NOMO-1 (cell line): ENCODE data around the gene ARHGAP22.

Experiments used
- DNase-seq, 2 experiments: peaks; one replicate each; lab custom pipeline; 2025; ENCODE audit not compliant: unreplicated experiment in 2 of 2; lab: John Stamatoyannopoulos, UW

The ARHGAP22 gene

DNA sequence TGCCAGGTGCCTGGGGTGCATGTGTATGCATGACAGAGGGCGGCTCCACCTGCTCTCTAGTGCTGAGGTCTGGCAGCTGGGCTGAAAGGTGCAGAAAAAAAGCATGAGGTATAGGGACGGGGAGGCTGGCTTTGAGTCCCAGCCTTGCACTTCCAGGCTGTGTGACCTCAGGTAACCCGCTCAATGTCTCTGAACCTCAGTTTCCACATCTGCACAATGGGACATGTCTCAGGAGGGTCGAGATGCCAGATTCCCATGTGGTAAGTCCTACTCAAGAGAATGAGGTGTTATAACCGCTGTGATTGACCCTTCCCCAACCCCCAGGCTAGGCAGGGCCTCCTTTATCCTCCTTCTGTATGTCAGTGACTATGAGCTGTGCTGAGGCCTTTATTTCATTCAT, 48.8 kb downstream of the ARHGAP22 start:
- no peak for DNase-seq

- no peak for DNase-seq
These were observed 49.4 kb downstream of the ARHGAP22 start for GRCh38 chr10:48555310-48556042.

DNA sequence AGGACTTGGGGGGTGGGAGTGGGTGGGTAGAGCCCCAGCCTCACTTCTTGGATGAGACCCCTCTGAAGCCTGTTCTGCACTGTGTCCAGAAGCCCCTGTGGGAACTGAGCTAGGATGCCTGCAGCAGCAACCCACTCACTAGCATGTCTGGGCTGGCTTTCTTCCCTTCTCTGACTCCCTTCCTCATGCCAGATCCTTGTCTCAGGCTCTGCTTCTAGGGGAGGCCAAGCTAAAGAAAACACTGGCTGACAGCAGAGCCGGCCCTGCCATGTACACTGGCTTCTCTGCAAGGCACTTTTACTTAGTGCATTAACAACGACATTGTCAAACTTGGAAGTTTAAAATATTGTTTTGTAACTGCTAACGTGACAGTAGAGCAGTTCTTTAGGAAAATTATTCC, 50.2 kb downstream of the ARHGAP22 start:
- no peak for DNase-seq

- DNase-seq, result no peak
These were observed 50.6 kb downstream of the ARHGAP22 start for GRCh38 chr10:48554246-48554645.

GRCh38 chr10:48552946-48553564, 51.8 kb downstream of the ARHGAP22 start:
- DNase-seq, result no peak

- peak; percentile 36 to 59 for DNase-seq
These were observed 52.8 kb downstream of the ARHGAP22 start for GRCh38 chr10:48551861-48552591.

DNA sequence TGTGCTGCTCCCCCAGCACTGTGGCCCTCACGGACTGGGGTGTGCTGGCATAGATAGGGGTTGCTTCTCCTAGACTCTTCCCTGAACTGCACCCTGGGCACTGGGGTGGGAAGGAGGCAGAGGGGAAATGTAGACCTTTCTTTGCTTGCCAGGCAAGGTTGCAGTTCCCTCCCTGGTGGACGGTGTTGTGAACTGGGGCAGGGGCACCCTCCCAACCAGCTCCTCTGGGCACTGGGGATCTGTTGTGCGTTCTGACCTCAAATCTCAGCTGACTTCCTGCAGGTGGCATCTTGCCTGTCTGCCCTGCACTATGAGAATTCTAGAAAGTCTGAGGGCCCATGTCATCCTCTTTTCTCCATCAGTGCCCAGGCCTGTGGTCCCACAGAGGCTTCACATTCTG, 53.9 kb downstream of the ARHGAP22 start:
- no peak for DNase-seq

DNA sequence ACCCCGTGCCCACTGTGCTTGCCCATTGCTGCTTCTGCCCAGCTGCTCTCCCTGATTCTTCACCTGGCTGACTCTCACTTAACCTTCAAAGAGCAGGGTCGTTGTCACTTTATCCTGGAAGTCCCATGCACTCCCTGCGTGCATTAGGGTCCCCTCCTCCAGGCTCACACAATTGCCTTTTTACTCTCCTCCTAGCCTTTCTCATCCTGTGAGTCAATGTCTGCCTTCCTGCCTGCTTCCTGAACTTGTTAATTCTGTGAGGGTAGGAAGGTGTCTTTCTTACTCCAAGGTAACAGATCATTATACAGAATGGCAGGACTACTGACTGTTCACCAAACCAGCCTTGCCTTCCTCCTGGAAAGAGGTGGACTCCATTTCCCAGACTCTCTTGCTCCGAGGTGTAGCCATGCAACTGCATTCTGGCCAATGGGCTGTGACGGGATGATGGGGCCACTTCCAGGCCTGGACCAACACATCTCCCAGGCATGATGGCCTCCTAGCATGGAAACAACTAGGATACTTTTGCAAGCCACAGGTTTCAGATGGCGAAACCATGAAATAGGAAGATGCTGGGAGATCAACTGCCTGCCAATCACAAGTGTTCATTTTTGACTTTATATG, 54.7 kb downstream of the ARHGAP22 start:
- DNase-seq, result no peak

- DNase-seq, result no peak
These were observed 55.6 kb downstream of the ARHGAP22 start for GRCh38 chr10:48549236-48549635.

DNA sequence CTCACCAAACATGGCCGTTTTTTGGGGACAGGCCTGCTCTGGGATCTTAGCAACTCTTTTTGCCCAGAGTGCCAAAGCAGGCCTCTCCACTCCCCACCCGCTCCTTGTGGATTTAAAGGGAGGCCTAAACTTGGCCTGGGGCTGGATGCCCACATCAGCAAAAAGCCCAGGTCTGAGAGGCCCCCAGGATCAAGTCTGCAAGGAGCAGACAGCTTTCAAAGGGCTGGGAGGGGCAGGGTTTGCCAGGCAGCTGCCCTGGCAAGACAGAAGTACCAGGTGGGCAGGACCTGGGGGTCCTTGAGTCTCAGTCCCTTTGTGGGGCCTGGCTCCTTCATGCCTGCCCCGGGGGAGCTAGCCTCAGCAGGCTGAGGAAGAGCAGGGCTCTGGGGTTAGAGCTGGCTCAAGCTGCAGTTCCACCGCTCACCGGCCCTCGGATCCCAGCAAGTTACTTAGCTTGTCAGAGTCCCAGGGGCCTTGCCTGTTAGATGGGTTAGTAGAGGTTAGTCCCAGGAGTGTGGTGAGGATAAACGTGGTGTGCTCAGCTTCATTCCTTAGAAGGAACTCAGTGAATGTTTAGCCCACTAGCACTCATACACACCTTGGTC, 56.2 kb downstream of the ARHGAP22 start:
- no peak for DNase-seq

DNA sequence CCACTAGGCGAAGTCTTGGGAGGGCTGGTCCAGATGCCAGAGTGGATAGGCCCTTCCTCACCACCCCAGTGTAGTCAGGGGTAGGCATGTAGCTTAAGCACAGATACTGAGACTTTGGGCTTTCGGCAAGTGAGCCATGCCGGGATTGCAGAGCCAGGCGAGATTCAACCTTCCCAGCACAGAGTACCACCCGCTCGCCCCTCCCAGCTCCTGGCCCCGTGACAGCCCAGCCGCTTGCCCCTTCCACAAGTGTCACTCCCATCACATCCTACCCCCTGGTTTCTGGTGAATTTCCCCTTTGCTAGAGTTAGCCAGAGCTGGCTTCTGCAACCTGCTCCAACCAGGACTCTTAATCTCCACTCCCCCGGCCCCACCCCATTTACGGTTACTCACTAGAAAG, 56.9 kb downstream of the ARHGAP22 start:
- DNase-seq, result no peak

- DNase-seq, result no peak
These were observed 57.6 kb downstream of the ARHGAP22 start for GRCh38 chr10:48547061-48547895.

DNA sequence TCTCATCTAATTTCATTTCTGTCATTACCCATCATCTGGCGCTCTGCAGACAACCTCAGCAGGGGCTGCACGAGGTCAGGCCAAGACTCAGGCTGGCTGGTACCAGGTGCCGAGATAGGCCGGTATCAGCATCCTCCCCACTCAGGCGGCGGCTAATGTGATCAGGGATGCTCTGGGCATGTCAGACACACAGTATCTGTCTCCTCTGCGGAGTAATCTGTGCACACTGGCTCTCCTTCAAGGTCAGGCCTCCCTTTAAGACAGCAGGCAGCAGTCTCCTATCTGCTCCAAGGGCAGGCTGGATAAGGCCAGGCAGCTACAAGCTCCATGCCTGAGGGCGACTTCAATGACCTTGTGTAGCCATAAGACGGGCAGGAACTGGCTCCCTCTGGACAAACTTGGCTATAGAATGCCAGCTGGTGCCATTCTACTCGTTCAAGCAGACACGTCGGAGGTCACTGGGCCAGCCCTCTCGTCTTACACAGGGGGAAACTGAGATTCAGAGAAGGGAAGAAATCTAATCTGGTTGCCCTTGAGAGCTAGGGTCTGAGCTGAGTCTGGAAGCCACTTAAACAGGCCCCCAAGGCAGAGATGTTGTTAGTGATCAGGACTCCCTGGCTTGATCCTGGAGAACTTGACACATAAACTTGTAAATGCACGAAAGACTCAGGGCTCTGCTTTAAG, 59.3 kb downstream of the ARHGAP22 start:
- no peak for DNase-seq

DNA sequence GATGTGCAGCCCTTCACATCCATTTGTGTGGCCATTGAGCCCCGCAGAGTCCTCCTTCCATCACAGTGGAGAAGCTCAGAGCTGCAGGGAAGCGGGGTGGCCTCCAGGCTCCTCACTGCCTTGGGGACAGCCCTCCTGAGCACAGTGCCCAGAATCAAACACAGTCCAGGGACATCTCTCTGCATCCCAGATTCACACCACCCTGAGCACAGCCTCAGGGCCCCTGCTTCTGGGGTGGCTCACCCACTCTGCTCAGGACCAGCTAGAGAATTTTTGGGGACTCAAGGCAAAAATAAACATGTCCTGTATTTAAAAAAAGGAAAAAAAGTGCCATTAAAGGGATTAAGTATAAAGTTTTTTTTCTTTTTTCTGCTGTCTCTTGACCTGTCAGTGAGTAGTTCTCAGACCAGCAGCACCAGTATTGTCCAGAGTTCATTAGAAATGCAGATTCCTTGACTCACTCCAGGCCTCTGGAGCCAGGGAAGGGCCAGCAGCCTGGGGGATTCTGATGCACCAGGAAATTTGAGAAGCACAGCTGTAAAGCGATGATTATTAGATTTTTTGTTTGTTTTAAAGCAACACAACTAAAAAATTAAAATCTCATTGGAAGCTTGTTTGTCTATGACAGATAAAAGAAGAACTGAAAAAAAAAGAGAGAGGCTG, 61.6 kb downstream of the ARHGAP22 start:
- no peak for DNase-seq

DNA sequence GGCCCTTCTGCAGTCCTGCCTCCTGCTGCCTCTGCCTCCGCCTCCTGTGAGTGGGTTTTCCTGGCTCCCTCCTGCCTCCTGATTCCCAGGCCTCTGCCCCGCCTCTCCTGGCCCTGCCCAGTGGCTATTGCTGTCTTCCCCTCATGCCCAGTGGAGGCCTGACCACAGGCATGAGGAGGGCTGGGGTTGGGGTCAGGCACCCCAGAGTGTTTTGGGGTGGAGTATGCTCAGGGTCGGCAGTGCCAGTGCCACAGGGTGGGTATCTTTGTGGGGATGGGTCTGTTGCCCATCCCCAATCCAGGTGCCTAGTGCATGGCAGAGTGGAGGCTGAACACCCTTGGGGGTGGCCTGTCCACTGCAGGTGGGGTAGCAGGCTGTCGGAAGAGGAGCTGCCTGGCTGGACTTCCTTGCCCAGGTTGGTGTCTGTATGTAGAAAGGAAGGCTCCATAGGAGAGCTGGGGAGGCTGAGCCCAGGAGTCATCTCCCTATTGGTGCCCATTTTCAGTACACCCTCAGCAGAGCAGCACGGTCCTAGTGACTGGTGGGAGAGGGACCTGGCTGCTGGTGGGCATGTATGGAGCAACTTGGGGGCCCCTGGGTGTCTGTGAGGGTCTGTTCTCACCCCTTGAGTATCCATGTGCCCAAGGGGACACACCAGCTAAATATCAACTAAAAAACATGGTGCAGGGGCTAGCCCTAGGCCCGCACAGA, 62.2 kb downstream of the ARHGAP22 start:
- DNase-seq, result no peak

GRCh38 chr10:48541144-48541795, 63.6 kb downstream of the ARHGAP22 start:
- no peak for DNase-seq

DNA sequence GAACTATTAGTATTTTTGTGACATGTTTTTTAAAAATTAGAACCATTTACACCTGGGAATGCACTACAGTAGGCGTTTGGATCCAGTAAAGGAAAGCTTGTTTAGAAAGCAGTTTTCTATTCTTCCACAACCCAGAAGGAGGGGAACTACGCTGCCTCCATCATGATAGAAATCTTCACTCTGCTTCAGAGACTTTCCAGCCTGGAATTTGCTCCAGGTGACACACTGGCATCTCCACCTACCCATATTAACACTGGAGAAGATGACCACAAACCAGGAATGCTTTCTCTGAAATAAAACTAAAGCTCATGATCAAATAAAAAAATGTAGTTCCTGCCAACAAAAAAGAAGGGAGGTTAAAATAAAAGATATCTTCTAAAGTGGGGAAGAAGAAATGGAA, 66.3 kb downstream of the ARHGAP22 start:
- no peak for DNase-seq
